HG03342 (cell line): ENCODE data around the gene PARD3.

Experiments
- ATAC-seq: cut with Tn5 transposase; IDR thresholded peaks from one replicate; pipeline ENCODE4 v1.9.1; 2021; ENCODE audit warnings: mild to moderate bottlenecking, moderate library complexity; ENCODE audit not compliant: unreplicated experiment

PARD3 gene

DNA sequence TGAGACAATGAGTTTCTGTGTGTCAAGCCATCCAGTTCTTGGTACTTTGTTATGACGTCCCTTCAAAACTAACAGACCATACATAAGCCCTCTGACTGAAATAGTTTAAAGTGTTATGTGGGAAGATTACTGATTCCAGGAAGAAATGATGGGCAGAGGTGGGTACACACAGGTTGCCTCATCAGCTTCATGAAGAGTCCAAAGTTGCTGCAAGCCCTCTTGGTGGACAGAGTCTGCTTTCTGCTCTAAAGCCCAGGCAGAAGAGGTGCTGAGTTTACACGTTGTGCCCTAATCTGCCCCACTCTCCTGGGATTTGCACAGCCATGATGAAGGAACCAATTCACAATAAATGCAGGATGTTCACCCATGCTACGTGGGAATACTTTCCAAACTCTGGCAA, 187.4 kb downstream of the PARD3 start:
- no peak for ATAC-seq

DNA sequence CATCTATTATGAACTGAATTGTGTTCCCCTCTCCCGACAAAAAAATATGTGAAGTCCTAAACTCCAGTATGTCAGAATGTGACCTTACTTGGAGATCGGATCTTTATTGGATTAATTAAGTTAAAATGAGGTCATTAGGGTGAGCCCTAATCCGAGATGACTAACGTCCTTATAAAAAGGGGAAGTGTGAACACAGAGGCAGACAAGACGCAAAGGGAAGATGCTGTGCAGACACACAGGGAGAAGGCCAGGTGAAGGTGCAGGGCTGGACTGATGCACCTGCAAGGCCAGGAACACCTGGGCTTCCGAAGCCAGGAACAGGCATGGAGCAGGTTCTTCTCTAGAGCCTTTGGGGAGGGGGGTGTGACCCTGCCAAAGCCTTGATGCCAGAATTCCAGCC, 187.8 kb downstream of the PARD3 start:
- no peak for ATAC-seq

DNA sequence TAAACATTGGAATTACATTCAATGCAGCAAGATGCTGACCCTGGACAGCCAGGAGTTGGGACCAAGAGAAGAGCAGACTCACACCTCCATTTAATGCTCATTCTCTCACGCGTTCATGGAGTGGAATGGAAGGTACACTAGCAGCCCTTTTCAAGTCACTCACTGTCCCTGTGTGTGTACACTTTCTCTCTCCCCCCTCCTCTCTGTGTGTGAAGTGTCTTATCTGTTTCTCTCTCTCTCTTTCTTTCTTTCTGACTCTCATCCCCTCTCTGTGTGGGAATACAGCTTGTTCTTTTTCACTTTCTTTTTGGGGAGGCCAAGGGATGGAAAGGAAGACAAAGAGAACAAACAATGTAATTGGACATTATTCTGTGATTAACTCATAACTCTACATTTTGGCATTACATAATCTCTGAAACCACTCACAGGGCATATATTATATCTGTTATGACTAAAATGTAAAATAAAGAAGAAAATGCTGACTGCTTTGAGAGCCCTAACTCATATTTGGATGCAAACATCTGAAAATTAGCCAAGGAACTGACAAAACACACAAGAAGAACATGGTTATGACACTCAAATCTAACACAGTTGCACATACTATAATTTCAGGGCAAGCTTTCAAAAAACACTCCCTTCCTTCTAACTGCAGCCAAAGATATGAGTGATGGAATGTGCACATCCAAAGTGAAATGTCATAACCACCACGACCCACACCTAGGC, 188.8 kb downstream of the PARD3 start:
- ATAC-seq, result no peak

DNA sequence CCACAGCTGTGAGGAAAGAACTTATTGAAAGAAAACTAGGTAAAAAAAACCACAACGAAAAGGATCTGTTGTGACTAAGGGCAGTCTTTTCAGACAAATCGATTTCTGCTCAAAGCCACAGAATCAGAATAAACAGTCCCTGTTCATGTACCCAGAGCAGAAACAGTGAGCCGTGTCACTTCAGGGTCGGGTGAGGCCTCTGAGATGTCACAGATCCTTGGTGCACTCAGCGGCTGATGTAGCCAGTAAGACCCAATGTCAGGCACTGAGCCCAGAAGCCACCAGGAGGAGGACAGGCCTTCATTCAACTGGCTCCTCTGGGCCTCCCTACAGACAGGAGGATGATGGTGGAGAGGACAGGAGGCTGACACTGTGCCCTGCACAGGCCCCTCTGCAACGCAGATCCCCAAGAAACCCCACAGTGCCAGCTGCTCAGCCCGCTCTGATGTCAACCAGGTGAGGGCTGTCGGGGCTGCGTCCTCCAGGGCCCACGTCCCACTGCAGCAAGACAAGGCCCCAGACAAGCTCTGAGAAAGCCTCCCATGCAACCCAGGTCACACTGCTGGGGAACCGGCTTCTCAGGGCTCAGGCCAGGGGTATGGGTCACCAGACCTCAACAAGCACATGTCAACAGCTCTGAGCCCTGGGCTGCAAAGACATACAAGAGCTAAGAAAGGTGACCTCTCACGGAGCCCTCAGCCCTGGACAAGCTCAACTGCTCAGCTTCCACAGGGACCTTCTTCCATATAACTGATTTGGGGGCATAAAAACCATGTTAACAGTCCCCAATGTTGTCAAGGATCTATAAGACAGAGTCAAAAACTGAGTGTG, 190.6 kb downstream of the PARD3 start:
- no peak for ATAC-seq

DNA sequence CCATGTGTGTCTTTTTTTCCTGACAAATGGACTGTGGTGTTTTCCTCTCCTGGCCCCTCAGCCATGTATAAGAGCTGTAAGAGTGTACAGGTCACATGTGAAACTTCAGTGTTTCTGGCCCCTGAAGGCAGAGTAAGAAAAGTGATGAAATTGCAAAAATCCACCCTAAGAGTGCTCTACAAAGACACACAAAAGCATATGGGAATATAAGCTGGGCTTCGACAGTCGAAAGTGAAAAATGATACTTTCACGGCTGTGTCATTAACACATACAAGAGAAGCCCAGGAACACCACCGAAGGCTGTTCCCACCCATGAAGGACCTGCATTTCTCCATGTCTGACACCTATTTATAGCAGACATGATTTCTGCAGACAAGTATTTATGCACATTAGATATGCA, 192.2 kb downstream of the PARD3 start:
- ATAC-seq, result no peak

DNA sequence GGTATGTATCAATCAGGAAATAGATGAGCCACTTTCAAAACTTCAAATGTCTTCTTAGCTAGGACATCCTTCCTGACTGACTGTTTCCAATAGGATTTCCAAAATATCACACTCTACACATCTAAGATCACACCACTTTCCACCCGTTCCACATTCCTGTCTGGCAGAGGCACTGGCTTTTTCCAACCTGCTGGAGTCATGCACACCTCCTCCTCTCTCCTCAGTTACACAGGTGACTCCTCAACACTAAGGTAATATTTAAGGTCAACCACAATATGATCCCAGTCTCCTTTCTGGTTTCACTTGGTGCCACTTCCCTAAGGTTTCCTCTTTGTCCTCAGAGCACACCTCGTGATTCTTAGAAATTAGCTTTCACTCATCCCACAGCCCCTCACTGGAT, 196.5 kb downstream of the PARD3 start:
- ATAC-seq, result no peak

DNA sequence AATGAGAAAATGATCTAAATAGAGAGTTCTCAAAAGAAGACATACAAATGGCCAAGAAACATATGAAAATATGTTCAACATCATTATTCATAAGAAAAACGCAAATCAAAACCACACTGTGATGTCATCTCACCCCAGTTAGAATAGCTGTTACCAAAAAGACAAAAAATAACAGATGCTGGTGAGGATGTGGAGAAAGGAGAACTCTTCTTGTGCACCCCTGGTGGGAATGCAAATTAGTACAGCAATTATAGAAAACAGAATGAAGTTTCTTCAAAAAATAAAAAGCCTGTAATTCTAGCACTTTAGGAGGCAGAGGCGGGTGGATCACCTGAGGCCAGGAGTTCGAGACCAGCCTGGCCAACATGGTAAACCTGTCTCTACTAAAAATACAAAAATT, 199.3 kb downstream of the PARD3 start:
- no peak for ATAC-seq

DNA sequence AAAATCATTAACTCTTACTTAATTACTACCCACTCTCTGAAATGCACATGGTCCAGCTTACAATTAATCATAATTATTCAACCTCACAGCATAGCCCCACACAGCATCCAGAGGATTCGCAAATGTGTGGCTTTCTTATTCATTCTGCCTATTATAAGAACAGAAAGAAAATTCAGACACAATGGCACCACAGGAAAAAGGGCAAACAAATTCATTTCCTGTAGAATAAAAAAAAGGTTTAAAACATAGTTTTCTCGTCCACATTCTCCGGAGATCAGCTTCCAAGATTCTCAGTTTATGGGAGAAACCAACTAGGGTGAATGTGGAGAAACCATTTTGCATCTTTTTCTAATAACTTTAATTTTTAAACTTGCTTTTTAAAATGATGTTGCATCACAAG, 201.6 kb downstream of the PARD3 start:
- ATAC-seq, result no peak

DNA sequence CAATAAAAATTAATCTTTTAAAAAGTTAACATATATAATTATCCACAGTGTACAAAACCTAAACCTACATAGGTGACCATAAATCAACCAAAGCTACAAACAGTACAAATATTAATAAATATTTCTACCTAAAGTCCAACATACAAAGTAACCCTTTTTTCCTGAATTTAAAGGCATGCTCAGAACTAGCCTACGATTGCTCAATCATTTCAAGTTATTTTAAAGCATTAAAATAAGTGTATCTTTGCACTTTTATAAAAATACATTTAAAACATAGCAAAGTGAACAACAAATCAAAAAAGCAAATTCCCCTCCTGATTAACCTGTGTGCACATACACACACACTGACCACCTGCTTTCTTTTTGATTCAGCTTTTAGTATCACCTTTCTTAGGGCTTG, 202.2 kb downstream of the PARD3 start:
- no peak for ATAC-seq

DNA sequence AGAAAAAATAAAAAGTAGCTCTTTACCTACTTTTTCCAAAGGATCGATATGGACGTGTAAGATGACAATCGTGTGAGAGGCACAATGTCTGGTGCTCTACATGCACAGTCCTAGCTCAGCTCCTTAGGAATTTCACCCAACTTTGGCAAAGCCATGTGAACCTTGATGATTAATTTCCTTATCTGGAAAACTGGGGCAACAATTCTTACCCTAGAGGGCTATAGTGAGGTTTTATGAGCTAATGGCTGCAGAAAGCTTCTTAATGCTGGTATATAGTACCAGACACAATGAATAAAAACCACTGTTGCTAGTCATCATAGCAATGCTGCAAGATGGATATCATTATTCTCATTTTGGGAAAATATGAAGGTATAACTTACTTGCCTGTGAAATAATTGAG, 202.7 kb downstream of the PARD3 start:
- no peak for ATAC-seq

DNA sequence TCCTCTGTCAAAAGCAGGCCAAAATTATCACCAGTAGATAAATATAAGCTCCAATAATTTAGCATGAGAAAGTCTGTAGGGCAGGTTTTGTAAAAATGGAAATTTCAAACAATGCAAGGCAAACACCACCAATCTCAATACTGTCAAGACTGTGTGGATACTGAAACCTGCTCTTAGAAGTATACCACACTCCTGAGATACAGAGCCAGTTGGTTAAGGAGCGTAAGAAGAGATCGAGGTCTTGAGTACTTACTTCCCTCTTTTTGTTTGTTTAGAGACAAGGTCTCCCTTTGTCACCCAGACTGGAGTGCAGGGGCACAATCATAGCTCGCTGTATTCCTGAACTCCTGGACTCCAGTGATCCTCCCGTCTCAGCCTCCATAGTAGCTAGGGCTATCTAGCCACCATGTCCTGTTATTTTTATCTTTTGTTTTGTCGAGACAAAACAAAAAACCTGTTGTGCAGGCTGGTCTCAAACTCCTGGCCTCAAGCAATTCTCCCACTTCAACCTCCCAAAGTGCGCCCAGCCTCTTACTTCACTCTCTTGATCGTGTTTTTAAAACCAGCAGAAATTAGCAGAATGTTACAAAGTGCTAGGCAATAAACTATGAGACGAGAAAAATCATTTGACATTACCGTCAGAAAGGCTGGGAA, 205.7 kb downstream of the PARD3 start:
- no peak for ATAC-seq

DNA sequence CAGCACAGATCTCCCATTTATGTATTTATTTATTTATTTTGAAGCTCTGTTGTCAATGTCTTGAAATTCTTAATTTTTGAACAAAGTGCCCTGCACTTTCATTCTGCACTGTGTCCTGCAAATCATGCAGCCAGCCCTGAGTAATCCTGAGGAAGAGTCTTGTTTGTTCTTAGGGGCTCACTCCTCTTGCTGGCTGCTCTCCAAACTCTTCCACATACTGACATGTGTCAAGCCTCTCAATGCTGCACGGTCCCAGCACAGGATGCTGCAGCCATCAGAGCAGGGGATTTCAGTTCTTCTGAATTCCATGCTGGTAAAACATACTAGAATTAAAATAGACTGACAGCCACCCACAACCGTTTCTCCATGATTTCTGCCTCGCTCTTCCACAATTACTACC, 207.2 kb downstream of the PARD3 start:
- no peak for ATAC-seq

DNA sequence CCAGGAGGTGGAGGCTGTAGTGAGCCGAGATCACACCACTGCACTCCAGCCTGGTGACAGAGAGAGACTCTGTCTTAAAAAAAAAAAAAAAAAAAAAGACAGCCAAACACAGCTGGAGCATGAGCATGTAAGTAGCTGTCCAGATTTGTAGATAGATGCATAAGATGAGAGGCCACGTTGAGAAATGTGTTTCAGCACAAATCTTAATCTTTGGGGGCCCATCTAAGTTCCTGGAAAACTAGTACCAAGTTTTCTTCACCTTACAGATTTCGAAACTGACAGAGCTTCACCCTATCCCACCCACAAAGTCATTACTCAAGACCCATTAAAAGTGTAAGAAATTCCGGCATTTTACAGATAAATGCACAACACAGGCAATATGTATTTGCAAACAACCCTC, 208.2 kb downstream of the PARD3 start:
- ATAC-seq, result no peak

DNA sequence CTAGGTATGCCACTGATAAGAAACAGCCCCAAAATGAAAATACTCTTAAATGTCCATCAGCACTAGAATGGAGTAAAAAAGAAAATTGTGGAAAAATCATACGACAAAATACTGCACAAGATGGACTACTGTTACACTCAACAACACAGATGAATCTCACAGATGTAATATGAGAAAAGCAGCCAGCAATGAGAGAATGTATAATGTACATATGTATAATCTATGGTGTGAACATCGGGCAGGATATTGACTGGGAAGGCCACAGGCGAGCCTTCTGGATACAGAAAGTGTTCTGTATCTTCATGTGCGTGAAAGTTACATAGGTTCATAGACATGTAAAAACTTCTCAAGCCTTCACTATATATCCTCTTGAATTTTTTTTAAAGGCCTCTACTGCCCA, 212.6 kb downstream of the PARD3 start:
- no peak for ATAC-seq

DNA sequence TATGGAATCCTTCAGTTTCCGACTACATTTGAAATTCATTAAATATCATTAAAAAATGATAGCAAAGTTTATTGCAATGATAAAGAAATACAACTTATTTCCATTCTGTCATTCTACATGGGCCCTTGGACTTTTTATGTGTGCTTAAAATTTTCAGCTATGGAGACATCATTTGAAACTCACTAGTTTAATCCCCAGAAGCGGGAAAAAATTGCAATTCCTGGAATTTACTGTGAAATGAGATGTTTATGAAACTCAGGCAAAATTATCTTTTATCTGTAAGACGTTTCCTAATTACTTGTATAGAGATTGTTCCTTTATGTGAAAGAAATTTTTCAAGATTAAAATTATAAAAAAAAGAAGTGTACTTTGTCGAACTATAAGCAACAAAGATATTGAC, 213.4 kb downstream of the PARD3 start:
- no peak for ATAC-seq

DNA sequence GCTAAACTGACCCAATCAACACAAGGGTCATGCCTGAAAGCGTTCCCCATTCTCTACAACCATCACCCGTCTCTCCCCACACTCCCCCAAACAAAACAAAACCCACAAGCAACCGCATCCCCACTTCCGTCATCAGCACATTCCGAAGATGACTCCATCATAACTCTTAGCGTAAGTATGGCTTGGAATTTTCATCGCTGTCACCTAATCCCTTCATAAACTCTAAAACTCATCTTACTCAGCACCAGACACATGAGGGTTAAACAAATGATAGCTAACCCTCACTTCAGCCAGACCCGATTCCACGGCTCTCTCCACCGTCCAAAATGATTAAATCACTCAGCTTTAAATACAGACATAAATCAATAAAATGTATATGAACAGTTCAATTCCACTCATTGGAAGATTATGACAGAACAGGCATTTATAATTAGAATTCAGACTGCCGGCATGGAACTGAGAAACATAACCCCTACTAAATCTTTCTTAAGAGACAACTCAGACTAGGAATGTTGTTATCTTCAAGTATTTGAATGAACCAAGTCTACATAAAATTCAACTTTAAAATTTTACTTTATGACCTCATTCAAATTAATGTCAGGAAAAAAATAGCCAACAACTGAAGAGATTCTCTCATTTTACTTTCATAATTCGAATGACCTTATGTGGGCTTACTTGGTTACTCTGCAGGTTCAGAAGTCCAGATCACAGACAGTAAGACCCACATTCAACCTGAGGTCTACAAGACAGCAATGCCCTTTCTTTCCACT, 215.9 kb downstream of the PARD3 start:
- no peak for ATAC-seq

DNA sequence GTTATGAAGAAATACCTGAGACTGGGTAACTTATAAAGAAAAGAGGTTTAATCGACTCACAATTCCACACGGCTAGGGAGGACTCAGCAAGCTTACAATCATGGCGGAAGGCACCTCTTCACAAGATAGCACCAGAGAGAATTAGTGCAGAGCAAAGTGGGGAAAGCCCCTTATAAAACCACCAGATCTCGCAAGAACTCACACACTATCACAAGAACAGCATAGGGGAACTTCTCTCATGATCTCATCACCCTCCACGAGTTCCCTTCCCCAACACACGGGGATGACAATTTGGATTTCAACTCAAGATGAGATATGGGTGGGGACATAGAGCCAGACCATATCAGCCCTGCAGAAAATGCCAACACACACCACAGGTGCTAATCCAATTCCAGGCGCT, 218.7 kb downstream of the PARD3 start:
- ATAC-seq, result no peak

DNA sequence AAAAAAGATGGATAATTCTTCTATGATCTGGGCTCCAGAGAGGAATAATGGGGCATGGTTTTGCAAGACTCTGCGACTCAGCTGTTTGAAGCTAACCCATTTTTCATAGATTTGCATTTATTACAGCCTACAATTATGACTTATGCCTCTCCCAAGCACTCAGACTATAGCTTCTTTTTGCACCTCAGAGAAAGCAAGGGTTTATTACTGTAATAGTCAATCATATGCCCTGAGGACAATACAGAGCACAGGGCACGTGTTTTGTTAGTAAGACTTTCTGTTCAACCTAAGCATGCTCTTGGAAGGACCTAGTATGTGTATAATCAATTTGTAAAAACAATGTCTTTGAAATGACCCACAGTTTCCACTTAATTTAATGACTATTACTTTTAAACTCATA, 221.2 kb downstream of the PARD3 start:
- no peak for ATAC-seq

DNA sequence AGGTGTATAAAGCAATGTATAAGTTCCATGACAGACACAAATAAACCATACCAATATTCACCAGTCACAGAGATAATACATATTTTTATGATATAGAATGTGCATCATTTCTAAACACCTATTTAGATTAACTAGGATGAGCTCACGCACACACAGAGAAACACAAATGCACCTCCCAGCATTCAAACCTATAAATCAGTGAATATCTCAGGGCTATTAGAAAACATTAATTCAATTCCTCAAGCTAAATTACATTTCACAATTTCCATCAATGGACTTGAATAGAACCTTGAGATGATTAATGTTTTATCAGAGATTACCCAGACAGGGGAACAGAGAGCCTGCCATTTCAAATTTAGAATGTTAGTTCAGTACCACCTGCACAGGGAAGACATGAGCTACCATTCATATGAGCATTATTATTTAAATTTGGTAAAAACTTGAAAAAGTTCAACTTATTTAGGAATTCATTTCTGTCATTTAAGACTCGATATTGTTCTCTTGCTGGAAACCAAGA, 221.7 kb downstream of the PARD3 start:
- ATAC-seq, result no peak

DNA sequence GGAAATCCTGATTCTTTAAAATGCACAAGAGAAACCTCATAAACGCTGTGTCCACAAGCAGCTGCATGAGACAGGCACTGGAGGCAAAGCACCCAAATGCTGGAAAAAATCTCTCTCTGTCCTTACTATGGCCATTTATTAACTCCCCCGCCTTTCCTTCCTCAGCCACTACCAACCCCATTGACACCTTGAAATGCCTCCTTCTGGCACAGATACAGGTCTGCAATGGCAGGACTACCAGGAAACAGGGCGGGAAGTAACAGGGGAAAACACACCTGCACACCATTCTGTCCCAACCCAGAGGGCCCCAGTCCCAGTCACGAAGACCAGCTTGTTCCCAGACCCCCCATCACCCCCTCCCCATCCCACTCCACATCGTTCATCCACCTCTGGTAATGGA, 224.3 kb downstream of the PARD3 start:
- ATAC-seq, result no peak

DNA sequence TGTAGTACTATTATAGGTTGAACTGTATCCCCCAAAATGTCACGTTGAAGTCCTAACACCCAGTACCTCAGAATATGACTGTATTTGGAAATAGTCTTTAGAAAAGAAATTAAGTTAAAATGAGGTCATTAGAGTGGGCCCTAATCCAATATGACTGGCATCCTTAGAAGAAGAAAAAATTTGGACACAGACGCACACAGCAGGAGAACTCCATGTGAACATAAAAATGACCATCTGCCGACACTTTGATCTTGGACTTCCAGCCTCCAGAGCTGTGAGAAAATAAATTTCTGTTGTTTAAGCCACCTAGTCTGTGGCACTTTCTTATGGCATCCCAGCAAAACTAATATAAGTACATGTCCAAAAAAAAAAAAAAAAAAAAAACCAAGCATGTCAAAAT, 225.8 kb downstream of the PARD3 start:
- no peak for ATAC-seq
